CD4-positive, CD25-positive, alpha-beta regulatory T cell (primary cell): ENCODE measurements around the gene OR2T1. TPM values are rescaled to one million over a fixed set of nuclear protein-coding genes. Genes with fewer than 3 reads are reported as not detected.
"Not testable (repeated sequence)": the region's sequence is repeated elsewhere in the genome, so short reads cannot be mapped to it uniquely, and the experiment has no call there.

ENCODE experiments used
- ATAC-seq, 2 donors: fragments of 150-1000 bp; cut with Tn5 transposase; one replicate each; pipeline ENCODE4 v1.10.0; 2021; ENCODE audit warnings: low read depth in 2 of 2, moderate number of reproducible peaks in 2 of 2, moderate library complexity in 1 of 2
- DNase-seq, 3 donors: peaks; one replicate each; pipeline versions ENCODE4 v3.0.0 to v3.0.0-alpha.2; 2012 to 2022; ENCODE audit warnings: mixed read lengths in 1 of 3
- H3K27ac ChIP-seq: one replicate; pipeline ENCODE4 v1.7.0; 2013; ENCODE audit warnings: mild to moderate bottlenecking, low read length; ENCODE audit not compliant: insufficient read depth, poor library complexity, severe bottlenecking
- H3K27me3 ChIP-seq: one replicate; pipeline ENCODE4 v1.7.0; 2013; ENCODE audit warnings: low read length; ENCODE audit not compliant: control insufficient read depth, insufficient read depth
- H3K36me3 ChIP-seq: one replicate; pipeline ENCODE4 v1.7.0; 2013; ENCODE audit warnings: mild to moderate bottlenecking, low read length, moderate library complexity; ENCODE audit not compliant: control insufficient read depth, insufficient read depth
- H3K4me1 ChIP-seq: 2 replicates; pipeline ENCODE4 v1.7.0; 2013; ENCODE audit warnings: mild to moderate bottlenecking, low read length; ENCODE audit not compliant: insufficient read depth, control insufficient read depth, poor library complexity, severe bottlenecking
- H3K4me3 ChIP-seq: one replicate; pipeline ENCODE4 v1.7.0; 2013; ENCODE audit warnings: low read depth, mild to moderate bottlenecking, low read length, moderate library complexity
- H3K9me3 ChIP-seq, 2 experiments: 1 replicate in 1 of 2; 2 replicates in 1 of 2; pipeline ENCODE4 v1.7.0; 2013; ENCODE audit warnings: low read length in 2 of 2, mild to moderate bottlenecking in 1 of 2, moderate library complexity in 1 of 2; ENCODE audit not compliant: control insufficient read depth in 2 of 2
- H3K27ac Mint-ChIP-seq, 3 donors: one replicate each; pipeline ENCODE4 v1.8.0; 2020 to 2022; ENCODE audit warnings: mild to moderate bottlenecking in 3 of 3, mixed read lengths in 3 of 3, moderate library complexity in 2 of 3
- H3K27me3 Mint-ChIP-seq: one replicate; pipeline ENCODE4 v1.8.0; 2022; ENCODE audit warnings: mild to moderate bottlenecking, mixed read lengths
- H3K36me3 Mint-ChIP-seq: one replicate; pipeline ENCODE4 v1.8.0; 2020; ENCODE audit warnings: mixed read lengths
- H3K4me1 Mint-ChIP-seq, 4 donors: one replicate each; pipeline ENCODE4 v1.8.0; 2020 to 2022; ENCODE audit warnings: mixed read lengths in 4 of 4, mild to moderate bottlenecking in 1 of 4
- H3K4me3 Mint-ChIP-seq, 4 donors: one replicate each; pipeline ENCODE4 v1.8.0; 2020 to 2022; ENCODE audit warnings: mild to moderate bottlenecking in 4 of 4, mixed read lengths in 4 of 4, moderate library complexity in 3 of 4
- H3K9me3 Mint-ChIP-seq, 7 donors: one replicate each; pipeline ENCODE4 v1.8.0; 2020 to 2022; ENCODE audit warnings: mixed read lengths in 7 of 7, mild to moderate bottlenecking in 3 of 7, moderate library complexity in 2 of 7
- polyA plus RNA-seq, 4 donors: library from polyadenylated mRNA; unstranded; fragments of 300-500 nt; fragmentation: Illumina TruSeq; gene quantifications; one replicate each; pipeline ENCODE4 v1.2.3, GENCODE V29; 2021
- total RNA-seq: library from RNA; stranded (reverse); gene quantifications from one replicate; pipeline ENCODE4 v1.2.3, GENCODE V29; 2022

The OR2T1 gene
- total and polyA plus RNA-seq, 5 donors from 2014 or later, result not detected

DNA sequence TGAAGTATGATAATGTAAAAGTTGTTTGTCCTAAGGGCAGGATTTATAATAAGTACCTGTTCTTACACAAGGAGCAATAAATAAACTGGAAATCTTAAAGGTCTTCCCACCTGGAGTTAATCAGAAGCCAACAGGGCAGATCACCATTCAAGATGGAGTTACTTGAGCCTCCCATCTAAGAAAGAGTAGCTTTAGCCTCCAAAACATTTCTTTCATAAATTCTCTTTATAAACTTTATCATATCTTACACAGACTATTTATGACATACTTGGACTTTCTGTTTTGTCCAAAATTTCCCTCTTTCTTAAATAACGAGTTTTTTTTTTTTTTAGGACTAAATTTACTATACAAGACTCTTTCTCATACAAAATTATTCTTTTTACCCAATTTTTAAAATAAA, 18.5 kb downstream of the OR2T1 start:
- Histone ChIP-seq H3K4me1 (no peaks in the 10 kb centered on the region), H3K27ac (no peak overlapping the region), H3K36me3 (no peaks in the 10 kb centered on the region), H3K27me3 (no peaks in the 10 kb centered on the region), H3K9me3 (peaks cover 9 to 12% of the 10 kb centered on the region in 2 experiments), H3K4me3 (no peak overlapping the region)
- Mint-ChIP-seq H3K4me3 (no peak overlapping the region), H3K9me3 (peaks cover 0 to 19% (median 5%) of the 10 kb centered on the region in 7 donors), H3K36me3 (no peaks in the 10 kb centered on the region), H3K27ac (no peak overlapping the region), H3K27me3 (no peaks in the 10 kb centered on the region), H3K4me1 (peaks cover 0 to 18% (median 0%) of the 10 kb centered on the region in 4 donors)
- ATAC-seq (no peak), DNase-seq (peak in 1 of 3 donors; percentile 9)

DNA sequence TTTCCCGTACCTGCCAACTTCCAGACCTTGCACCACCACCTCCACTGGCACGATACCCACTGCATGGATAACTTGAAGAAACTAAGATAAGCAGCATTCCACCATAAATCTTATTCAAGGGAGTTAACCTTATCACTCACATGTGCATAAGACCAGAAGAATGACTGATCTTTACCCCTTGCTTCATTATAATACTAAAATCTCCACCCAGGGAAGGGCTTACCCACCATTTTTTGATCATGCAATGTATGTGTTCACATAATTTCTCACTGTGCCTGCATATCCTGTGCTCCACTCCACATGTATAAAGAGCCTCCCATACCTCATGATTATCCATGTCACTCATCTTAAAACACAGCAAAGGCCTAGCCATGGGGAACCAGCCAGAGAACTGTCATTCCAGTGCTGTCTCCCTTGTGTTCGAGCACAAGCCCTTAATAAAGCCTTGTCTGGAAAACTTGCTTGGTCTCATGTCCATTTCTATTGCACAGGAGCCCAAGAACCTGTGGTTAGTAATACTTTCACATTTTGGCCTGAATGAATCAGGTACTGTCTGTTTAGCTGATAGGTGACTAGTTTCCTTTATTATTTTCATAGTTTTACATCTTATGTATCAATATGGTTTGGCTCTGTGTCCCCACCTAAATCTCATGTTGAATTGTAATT, 24.8 kb downstream of the OR2T1 start:
- H3K27me3 ChIP-seq, H3K27me3 Mint-ChIP-seq, H3K27ac Mint-ChIP-seq, H3K27ac ChIP-seq, H3K4me3 Mint-ChIP-seq, H3K4me1 ChIP-seq, H3K36me3 ChIP-seq, H3K9me3 Mint-ChIP-seq, ATAC-seq, H3K9me3 ChIP-seq, H3K4me1 Mint-ChIP-seq, H3K36me3 Mint-ChIP-seq, H3K4me3 ChIP-seq, DNase-seq: not testable (repeated sequence)

DNA sequence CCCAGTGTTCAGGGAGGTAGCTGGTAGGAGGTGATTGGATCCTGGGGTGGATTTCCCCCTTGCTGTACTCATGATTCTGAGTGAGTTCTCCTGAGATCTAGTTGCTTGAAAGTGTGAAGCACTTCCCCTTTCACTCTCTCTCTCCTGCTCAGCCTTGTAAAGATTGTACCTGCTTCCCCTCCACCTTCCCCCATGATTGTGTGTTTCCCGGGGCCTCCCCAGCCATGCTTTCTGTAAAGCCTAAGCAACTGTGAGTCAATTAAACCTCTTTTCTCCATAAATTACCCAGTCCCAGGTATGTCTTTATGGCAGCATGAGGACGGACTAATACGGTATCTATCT, 25.3 kb downstream of the OR2T1 start:
- not testable (repeated sequence) for H3K4me3 ChIP-seq, DNase-seq, H3K36me3 ChIP-seq, H3K27ac ChIP-seq, H3K27me3 Mint-ChIP-seq, H3K9me3 Mint-ChIP-seq, H3K27me3 ChIP-seq, H3K27ac Mint-ChIP-seq, H3K9me3 ChIP-seq, H3K4me1 Mint-ChIP-seq, H3K4me1 ChIP-seq, H3K4me3 Mint-ChIP-seq, H3K36me3 Mint-ChIP-seq
- peak in 1 of 2 donors; percentile 47 for ATAC-seq

DNA sequence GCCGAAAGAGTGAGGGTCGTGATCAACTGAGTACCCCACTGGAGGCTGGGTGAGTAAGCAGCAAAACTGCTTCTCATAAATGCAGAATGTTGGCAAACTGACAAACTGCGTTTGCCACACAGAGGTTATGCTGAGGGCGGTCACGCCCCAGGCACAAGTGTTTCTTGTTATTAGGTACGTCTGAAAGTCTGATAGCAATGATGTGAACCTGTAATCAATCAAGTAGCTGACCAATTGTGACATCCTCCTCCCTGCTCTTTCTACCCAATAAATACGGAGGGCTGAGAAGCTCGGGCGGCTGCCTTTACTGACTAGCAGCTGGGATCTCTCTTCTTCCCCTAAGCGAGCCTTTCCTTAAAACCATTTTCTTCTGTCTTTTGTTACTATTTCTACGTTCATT, 28.8 kb downstream of the OR2T1 start:
- not testable (repeated sequence) for H3K36me3 ChIP-seq, ATAC-seq, H3K27ac ChIP-seq, H3K9me3 Mint-ChIP-seq, H3K4me1 Mint-ChIP-seq, H3K27ac Mint-ChIP-seq, H3K4me3 ChIP-seq, H3K27me3 Mint-ChIP-seq, H3K36me3 Mint-ChIP-seq, H3K4me3 Mint-ChIP-seq, DNase-seq, H3K27me3 ChIP-seq, H3K4me1 ChIP-seq, H3K9me3 ChIP-seq

DNA sequence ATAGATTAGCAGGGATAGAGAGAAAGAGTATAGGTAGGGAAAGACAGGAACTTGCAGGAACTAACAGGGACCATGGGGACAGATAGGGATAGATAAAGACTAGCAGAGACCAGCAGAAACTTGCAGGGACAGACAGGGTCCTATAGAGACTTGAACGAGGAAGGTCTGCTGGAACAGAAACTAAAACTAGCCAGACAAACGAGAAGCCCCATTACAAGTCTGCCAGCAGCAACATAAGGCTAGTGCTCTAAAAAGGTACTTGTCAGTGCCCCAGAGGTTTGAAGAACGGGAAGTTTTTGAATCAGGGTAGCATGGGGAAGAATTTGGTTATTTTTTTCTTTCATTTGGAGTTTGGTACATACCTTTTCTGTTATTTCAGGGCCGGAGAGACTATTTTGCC, 29.4 kb downstream of the OR2T1 start:
- not testable (repeated sequence) for H3K27ac Mint-ChIP-seq, H3K27ac ChIP-seq, H3K4me3 Mint-ChIP-seq, H3K4me1 Mint-ChIP-seq, H3K27me3 ChIP-seq, H3K36me3 ChIP-seq, DNase-seq, H3K4me1 ChIP-seq, H3K36me3 Mint-ChIP-seq, H3K9me3 ChIP-seq, H3K9me3 Mint-ChIP-seq, H3K27me3 Mint-ChIP-seq, ATAC-seq, H3K4me3 ChIP-seq

DNA sequence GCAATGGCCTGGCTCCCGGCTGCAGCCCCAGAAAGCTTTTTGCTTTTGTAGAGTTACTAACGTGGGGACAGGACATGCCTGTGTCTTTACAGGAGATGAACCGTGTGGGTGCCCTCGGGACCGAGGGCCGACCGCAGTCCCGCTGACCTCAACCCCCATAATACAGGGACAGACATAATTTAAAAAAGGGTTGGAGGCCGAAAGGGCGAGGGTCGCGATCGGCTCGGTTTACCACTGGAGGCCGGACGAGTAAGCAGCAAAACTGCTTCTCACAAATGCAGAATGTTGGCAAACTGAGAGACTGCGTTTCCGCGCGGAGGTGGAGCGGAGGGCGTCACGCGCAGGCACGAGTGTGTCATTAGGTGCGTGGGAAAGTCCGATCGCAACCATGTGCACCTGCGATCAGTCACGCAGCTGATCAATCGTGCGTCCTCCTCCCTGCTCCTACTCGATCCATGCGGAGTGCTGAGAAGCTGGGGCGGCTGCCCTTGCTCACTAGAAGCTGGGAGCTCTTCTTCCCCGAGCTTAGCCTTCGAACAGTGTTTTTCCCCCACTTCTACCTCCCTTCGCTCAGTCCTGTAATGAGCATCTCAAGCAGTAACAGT, 31.1 kb downstream of the OR2T1 start:
- not testable (repeated sequence) for H3K27ac Mint-ChIP-seq, DNase-seq, H3K4me1 ChIP-seq, H3K4me3 Mint-ChIP-seq, H3K27ac ChIP-seq, H3K27me3 ChIP-seq, H3K9me3 ChIP-seq, H3K36me3 ChIP-seq, H3K4me1 Mint-ChIP-seq, H3K4me3 ChIP-seq, H3K9me3 Mint-ChIP-seq, H3K36me3 Mint-ChIP-seq, H3K27me3 Mint-ChIP-seq
- peak in 1 of 2 donors; percentile 22 for ATAC-seq

DNA sequence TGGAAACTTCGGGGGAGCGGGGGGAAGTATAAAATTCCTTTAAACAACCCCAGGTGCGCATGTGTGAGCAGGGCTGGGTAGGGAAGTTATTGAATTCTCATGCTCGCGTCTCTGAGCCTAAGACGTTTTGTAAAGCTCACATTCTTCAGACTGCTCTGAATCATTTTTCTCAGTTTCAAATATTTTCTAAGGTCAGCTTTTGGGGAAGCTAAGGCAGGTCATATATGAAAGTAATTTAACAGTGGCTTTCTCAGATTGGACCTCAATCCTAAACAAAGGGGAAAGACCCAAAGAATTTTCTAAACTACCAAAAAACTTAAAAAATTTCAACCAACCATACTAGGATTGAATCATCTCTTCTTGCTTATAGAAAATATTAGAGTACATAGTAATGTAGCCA, 32.1 kb downstream of the OR2T1 start:
- not testable (repeated sequence) for H3K4me3 ChIP-seq, H3K4me1 ChIP-seq, ATAC-seq, H3K27ac Mint-ChIP-seq, H3K9me3 ChIP-seq, H3K9me3 Mint-ChIP-seq, H3K27me3 ChIP-seq, DNase-seq, H3K4me1 Mint-ChIP-seq, H3K27me3 Mint-ChIP-seq, H3K36me3 Mint-ChIP-seq, H3K36me3 ChIP-seq, H3K4me3 Mint-ChIP-seq, H3K27ac ChIP-seq

DNA sequence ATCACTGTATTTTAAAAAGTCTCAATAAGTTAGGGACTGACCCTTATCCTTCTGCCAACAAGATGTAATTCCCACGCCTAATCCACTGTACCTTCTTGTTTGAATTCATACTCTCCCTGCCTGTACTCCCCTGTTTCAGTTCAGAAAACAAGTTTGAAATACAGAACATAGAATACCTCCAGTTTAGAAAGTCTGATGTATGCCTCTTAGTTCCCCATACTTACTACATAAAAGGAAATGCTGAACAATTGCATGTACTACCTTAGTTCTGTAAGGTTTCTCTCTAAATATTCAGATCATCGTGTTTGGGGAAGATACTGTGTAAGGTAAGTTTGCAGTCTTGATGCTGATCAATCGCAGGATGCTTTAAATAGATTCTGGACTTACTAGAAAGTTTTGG, 33.5 kb downstream of the OR2T1 start:
- not testable (repeated sequence) for H3K27me3 ChIP-seq, ATAC-seq

More for the DNA sequence above, 33.5 kb downstream of the OR2T1 start:
- H3K27me3 Mint-ChIP-seq, H3K27ac ChIP-seq, H3K4me1 ChIP-seq, H3K36me3 Mint-ChIP-seq, H3K4me3 ChIP-seq, DNase-seq, H3K9me3 Mint-ChIP-seq, H3K4me1 Mint-ChIP-seq, H3K27ac Mint-ChIP-seq, H3K4me3 Mint-ChIP-seq, H3K9me3 ChIP-seq, H3K36me3 ChIP-seq: not testable (repeated sequence)
